ENCODE data around the gene MED23. TPM values are rescaled to one million over a fixed set of nuclear protein-coding genes. Genes with fewer than 3 reads are reported as not detected.

Gene MED23
- total and polyA plus RNA-seq, 2 experiments from 2014 or later = 8.6 to 23.6 TPM

- no peak for TF ChIP-seq CTCF (conservative IDR thresholded peaks at IDR 0.05; ENCODE audit: low read depth in 2 of 2)
- no peak for TF ChIP-seq STAT1 (IDR thresholded peaks at IDR 0.05; ENCODE audit: unreplicated experiment)
- TF ChIP-seq CREB1 (CRISPR knock-in tag; IDR thresholded peaks at IDR 0.05; ENCODE audit: low read depth) = no peak
- no peak for TF ChIP-seq ZNF462 (CRISPR knock-in tag; IDR thresholded peaks at IDR 0.05)
Observed at GRCh38 chr6:131565056-131565455, 63.0 kb downstream of the MED23 start (continued).

DNA sequence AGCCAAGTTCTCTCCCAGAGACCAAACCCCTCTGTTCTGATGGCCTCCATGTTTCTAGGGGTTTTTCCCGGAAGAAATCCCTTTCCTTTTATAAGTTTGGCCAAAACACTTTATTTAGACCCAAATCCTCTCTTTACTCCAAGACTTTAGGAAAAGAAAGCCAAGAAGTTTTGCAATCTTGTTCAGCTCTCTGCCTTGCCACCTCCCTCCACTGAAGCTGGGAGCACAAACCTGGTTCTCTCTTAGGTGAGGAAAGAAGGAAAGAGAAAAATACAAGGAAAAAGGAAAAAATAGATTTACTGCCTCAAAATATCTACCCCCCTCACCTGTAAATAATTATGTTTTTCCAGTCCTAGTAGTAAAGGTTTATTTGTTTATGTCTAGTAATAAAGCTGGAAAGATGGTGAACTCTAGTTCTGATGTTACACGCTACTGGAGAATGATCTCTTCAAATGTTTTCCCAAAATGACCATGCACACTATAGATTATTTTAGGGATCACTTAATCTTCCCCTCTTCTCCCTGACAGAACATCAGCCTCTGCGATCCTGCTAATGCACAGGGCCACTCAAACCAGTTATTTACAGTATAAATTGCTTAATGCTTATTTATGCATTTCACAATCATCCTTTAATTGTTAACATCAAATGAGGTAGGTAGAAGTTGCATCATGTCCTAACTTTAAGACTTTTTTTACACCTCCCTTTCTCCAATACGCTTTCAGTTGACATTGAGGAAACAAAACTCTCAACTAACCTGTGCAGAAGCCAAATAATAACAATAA lies 65.9 kb downstream of the MED23 start:
- Mint-ChIP-seq H3K9me3 (no peaks in the 10 kb centered on the region; the same call in 1 of the 3 replicates), H3K36me3 (ENCODE audit: low read depth) (no peaks in the 10 kb centered on the region), H3K27ac (no peak overlapping the region), H3K4me1 (no peaks in the 10 kb centered on the region), H3K27me3 (ENCODE audit: insufficient read depth, low read depth, poor library complexity) (peaks cover 3% of the 10 kb centered on the region), H3K4me3 (no peak overlapping the region)
- Histone ChIP-seq H2AFZ (no peak overlapping the region), H3K36me3 (ENCODE audit: insufficient read depth) (no peaks in the 10 kb centered on the region), H3K27me3 (ENCODE audit: insufficient read depth) (no peaks in the 10 kb centered on the region), H3K4me3 (no peak overlapping the region), H3K4me1 (ENCODE audit: insufficient read depth) (no peaks in the 10 kb centered on the region), H3K9me2 (ENCODE audit: insufficient read depth) (no peaks in the 10 kb centered on the region; the same call in 1 of the 2 replicates), H3K79me2 (replicated peaks; ENCODE audit: insufficient read depth) (no peaks in the 10 kb centered on the region), H3F3A (replicated peaks; ENCODE audit: low read depth) (no peaks in the 10 kb centered on the region), H3K27ac (ENCODE audit: low read depth) (no peak overlapping the region), H4K20me1 (replicated peaks; ENCODE audit: insufficient read depth) (no peaks in the 10 kb centered on the region), H3K4me2 (no peak overlapping the region)
- no peak for ATAC-seq
- DNase-seq (ENCODE audit: low spot score) = no peak
- TF ChIP-seq EZH2 (IDR thresholded peaks at IDR 0.05; ENCODE audit: low read depth, unreplicated experiment) (no peak), EZH2phosphoT487 (IDR thresholded peaks at IDR 0.05; ENCODE audit: unreplicated experiment) (no peak), POLR2AphosphoS5 (IDR thresholded peaks at IDR 0.05; ENCODE audit: low read depth) (no peak), ZNF114 (CRISPR knock-in tag; IDR thresholded peaks at IDR 0.05) (no peak), CREB1 (CRISPR knock-in tag; IDR thresholded peaks at IDR 0.05; ENCODE audit: low read depth) (no peak)
- TF ChIP-seq, protein P1, sequence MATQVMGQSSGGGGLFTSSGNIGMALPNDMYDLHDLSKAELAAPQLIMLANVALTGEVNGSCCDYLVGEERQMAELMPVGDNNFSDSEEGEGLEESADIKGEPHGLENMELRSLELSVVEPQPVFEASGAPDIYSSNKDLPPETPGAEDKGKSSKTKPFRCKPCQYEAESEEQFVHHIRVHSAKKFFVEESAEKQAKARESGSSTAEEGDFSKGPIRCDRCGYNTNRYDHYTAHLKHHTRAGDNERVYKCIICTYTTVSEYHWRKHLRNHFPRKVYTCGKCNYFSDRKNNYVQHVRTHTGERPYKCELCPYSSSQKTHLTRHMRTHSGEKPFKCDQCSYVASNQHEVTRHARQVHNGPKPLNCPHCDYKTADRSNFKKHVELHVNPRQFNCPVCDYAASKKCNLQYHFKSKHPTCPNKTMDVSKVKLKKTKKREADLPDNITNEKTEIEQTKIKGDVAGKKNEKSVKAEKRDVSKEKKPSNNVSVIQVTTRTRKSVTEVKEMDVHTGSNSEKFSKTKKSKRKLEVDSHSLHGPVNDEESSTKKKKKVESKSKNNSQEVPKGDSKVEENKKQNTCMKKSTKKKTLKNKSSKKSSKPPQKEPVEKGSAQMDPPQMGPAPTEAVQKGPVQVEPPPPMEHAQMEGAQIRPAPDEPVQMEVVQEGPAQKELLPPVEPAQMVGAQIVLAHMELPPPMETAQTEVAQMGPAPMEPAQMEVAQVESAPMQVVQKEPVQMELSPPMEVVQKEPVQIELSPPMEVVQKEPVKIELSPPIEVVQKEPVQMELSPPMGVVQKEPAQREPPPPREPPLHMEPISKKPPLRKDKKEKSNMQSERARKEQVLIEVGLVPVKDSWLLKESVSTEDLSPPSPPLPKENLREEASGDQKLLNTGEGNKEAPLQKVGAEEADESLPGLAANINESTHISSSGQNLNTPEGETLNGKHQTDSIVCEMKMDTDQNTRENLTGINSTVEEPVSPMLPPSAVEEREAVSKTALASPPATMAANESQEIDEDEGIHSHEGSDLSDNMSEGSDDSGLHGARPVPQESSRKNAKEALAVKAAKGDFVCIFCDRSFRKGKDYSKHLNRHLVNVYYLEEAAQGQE (IDR thresholded peaks at IDR 0.05; ENCODE audit: unreplicated experiment) = no peak
- TF ChIP-seq, protein P2, sequence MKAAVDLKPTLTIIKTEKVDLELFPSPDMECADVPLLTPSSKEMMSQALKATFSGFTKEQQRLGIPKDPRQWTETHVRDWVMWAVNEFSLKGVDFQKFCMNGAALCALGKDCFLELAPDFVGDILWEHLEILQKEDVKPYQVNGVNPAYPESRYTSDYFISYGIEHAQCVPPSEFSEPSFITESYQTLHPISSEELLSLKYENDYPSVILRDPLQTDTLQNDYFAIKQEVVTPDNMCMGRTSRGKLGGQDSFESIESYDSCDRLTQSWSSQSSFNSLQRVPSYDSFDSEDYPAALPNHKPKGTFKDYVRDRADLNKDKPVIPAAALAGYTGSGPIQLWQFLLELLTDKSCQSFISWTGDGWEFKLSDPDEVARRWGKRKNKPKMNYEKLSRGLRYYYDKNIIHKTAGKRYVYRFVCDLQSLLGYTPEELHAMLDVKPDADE (IDR thresholded peaks at IDR 0.05) = no peak
